HepG2 (cell line): ENCODE data around the gene ZNF324B. TPM values are rescaled to one million over a fixed set of nuclear protein-coding genes. Genes with fewer than 3 reads are reported as not detected.

ENCODE experiments used
- ATAC-seq: fragments of 200-7000 bp; cut with Tn5 transposase; 3 replicates; pipeline ENCODE4 v1.9.1; 2020; ENCODE audit warnings: mild to moderate bottlenecking, moderate library complexity
- BruUV-seq: library from RNA; stranded (reverse); fragments of 400-500 nt; replicated peaks from 2 replicates; lab custom pipeline; 2021; lab: Mats Ljungman, UMichigan
- CTCF ChIA-PET: fragments of 300-600 bp; formaldehyde crosslinking; extraction: SDS; loops from one replicate; lab custom pipeline; 2021; ENCODE audit warnings: low total read pairs, inconsistent platforms, low intra/inter-chr PET ratio; lab: Yijun Ruan, JAX
- POLR2A ChIA-PET: fragments of 350-600 bp; sonication (Branson Sonifier 250); formaldehyde crosslinking; loops from one replicate; lab custom pipeline; 2020; ENCODE audit warnings: antibody characterized with exemption, inconsistent platforms; lab: Yijun Ruan, JAX
- DNase-seq: peaks from one replicate; pipeline ENCODE4 v3.0.0-alpha.2; 2015; ENCODE audit warnings: low spot score
- FAIRE-seq: peaks from 3 replicates; lab custom pipeline; 2011; peaks lifted over from hg19 to GRCh38; lab: Jason Lieb, UNC
- H2AFZ ChIP-seq: one replicate; pipeline ENCODE4 v1.6.1; 2011; ENCODE audit warnings: low read length, inconsistent platforms
- H3K27ac ChIP-seq: fragments of 300-600 bp; 3 replicates; pipeline ENCODE4 v1.8.0; 2011; ENCODE audit warnings: mixed run types, mild to moderate bottlenecking, mixed read lengths, low read length, inconsistent platforms; ENCODE audit not compliant: insufficient read depth; ENCODE audit errors: extremely low read length
- H3K27me3 ChIP-seq, 2 experiments: fragments of 200-600 bp in 1 of 2; 2 replicates in 1 of 2; 3 replicates in 1 of 2; pipeline versions ENCODE4 v1.6.0 to v1.8.0; 2011; ENCODE audit warnings: low read length in 2 of 2, mild to moderate bottlenecking in 2 of 2, moderate library complexity in 2 of 2, inconsistent platforms in 1 of 2; ENCODE audit not compliant: insufficient read depth in 2 of 2, control insufficient read depth in 1 of 2
- H3K36me3 ChIP-seq, 2 experiments: fragments of 200-600 bp in 1 of 2; replicated peaks in 1 of 2; 2 replicates in 1 of 2; 3 replicates in 1 of 2; pipeline versions ENCODE4 v1.5.1 to v1.8.0; 2011; ENCODE audit warnings: low read length in 2 of 2, inconsistent platforms in 1 of 2; ENCODE audit not compliant: insufficient read depth in 2 of 2, control insufficient read depth in 1 of 2
- H3K4me1 ChIP-seq: 2 replicates; pipeline ENCODE4 v1.5.1; 2012; ENCODE audit warnings: low read length, inconsistent platforms; ENCODE audit not compliant: insufficient read depth
- H3K4me2 ChIP-seq: 2 replicates; pipeline ENCODE4 v1.6.0; 2011; ENCODE audit warnings: low read depth, low read length, inconsistent platforms
- H3K4me3 ChIP-seq, 3 experiments: fragments of 200-600 bp in 1 of 3; sonication (generic), shearing (Covaris generic) in 1 of 3; replicated peaks in 1 of 3; 2 replicates each; pipeline ENCODE4 v1.5.1; 2011 to 2016; ENCODE audit warnings: low read length in 3 of 3, inconsistent platforms in 2 of 3, low read depth in 2 of 3, mild to moderate bottlenecking in 2 of 3, control low read depth in 1 of 3, mixed read lengths in 1 of 3; ENCODE audit not compliant: insufficient read depth in 1 of 3
- H3K79me2 ChIP-seq: one replicate; pipeline ENCODE4 v1.6.1; 2011; ENCODE audit warnings: low read length, inconsistent platforms; ENCODE audit not compliant: insufficient read depth
- H3K9ac ChIP-seq: 2 replicates; pipeline ENCODE4 v1.6.0; 2011; ENCODE audit warnings: mild to moderate bottlenecking, low read depth, low read length, inconsistent platforms; ENCODE audit not compliant: insufficient read depth
- H3K9me3 ChIP-seq: 2 replicates; pipeline ENCODE4 v1.5.1; 2012; ENCODE audit warnings: mild to moderate bottlenecking, low read length
- H4K20me1 ChIP-seq: 2 replicates; pipeline ENCODE4 v1.6.0; 2011; ENCODE audit warnings: inconsistent platforms, mild to moderate bottlenecking, low read length, moderate library complexity; ENCODE audit not compliant: insufficient read depth
- HOXA3 ChIP-seq: sonication (generic); formaldehyde crosslinking; IDR thresholded peaks from 2 replicates; pipeline ENCODE4 v1.5.0; 2020; ENCODE audit warnings: missing genetic modification reagents
- NFE2L2 ChIP-seq: fragments of 150-350 bp; IDR thresholded peaks from 2 replicates; pipeline ENCODE4 v1.6.1; 2014; ENCODE audit warnings: low read length
- ZBTB40 ChIP-seq, 2 experiments: fragments of 450-650 bp in 1 of 2; sonication (generic) in 1 of 2; formaldehyde crosslinking in 1 of 2; IDR thresholded peaks; 2 replicates each; pipeline versions ENCODE4 v1.6.1 to v1.8.0; 2016 to 2022; ENCODE audit warnings: antibody characterized with exemption in 1 of 2, mild to moderate bottlenecking in 1 of 2, missing genetic modification reagents in 1 of 2
- ZBTB44 ChIP-seq: sonication (generic); formaldehyde crosslinking; IDR thresholded peaks from 2 replicates; pipeline ENCODE4 v1.4.0; 2020; ENCODE audit warnings: missing genetic modification reagents
- ZNF44 ChIP-seq: sonication (generic); formaldehyde crosslinking; IDR thresholded peaks from 2 replicates; pipeline ENCODE4 v1.5.1; 2020; ENCODE audit warnings: mild to moderate bottlenecking, missing genetic modification reagents
- ZNF451 ChIP-seq: sonication (generic); formaldehyde crosslinking; IDR thresholded peaks from 2 replicates; pipeline ENCODE4 v1.5.0; 2020; ENCODE audit warnings: mild to moderate bottlenecking, missing genetic modification reagents
- ZNF570 ChIP-seq: sonication (generic); formaldehyde crosslinking; IDR thresholded peaks from 2 replicates; pipeline ENCODE4 v1.4.0; 2020; ENCODE audit warnings: mild to moderate bottlenecking, missing genetic modification reagents, borderline replicate concordance
- WGBS: methylation state at CpG from one replicate; pipeline ENCODE4 v1.1.6; 2017; ENCODE audit warnings: low lambda C conversion rate; 5-methylcytosine and 5-hydroxymethylcytosine counted together
- in situ Hi-C: cut with HindIII; loops from 2 replicates; pipeline ENCODE4 v1.10.0; 2017; ENCODE audit warnings: low pct_unique_long_range_greater_than_20kb; ENCODE audit not compliant: extremely low pct_ligation_motif_present
- intact Hi-C: fragments of 100-400 bp; cut with micrococcal nuclease; formaldehyde crosslinking; loops from one replicate; pipeline ENCODE4 v1.10.0; 2022; ENCODE audit not compliant: unreplicated experiment
- polyA plus RNA-seq, 8 experiments: library from polyadenylated mRNA; depleted of rRNA in 3 of 8; stranded (reverse) in 7 of 8; unstranded in 1 of 8; fragments of >200 nt; fragmentation: Illumina TruSeq in 4 of 8; extraction: Trizol in 4 of 8; gene quantifications; 2 replicates each; pipeline versions ENCODE4 v1.2.1 to v1.2.3, GENCODE V29; 2011 to 2016; ENCODE audit warnings: low read depth in 4 of 8, missing spikeins in 1 of 8, mixed read lengths in 1 of 8; ENCODE audit not compliant: insufficient read depth in 1 of 8
- total RNA-seq, 5 experiments: library from RNA; depleted of rRNA; stranded (reverse); fragments of >200 nt; fragmentation: Illumina TruSeq; extraction: Trizol; gene quantifications; 2 replicates each; pipeline ENCODE4 v1.2.3, GENCODE V29; 2016; ENCODE audit warnings: low read depth in 1 of 5

Gene ZNF324B
- total and polyA plus RNA-seq, 2 of the 13 experiments (the other 11 are each of a cell fraction or from before 2014, with no cell fraction given) = 0.53 to 3.0 TPM

GRCh38 chr19:58492265-58492664 lies 40.8 kb downstream of the ZNF324B start:
- no peaks in the 10 kb centered on the region for H3K36me3 ChIP-seq
- 88% methylated on average over 14 of the region's 14 CpGs for WGBS
- POLR2A ChIA-PET = no interaction called here
- in situ Hi-C loops = no loop called here
- no peaks in the 10 kb centered on the region for H3K27me3 ChIP-seq
- no peak overlapping the region for H3K4me3 ChIP-seq
- no peak overlapping the region for H3K4me2 ChIP-seq
- no peak for DNase-seq
- H3K9me3 ChIP-seq = no peaks in the 10 kb centered on the region
- no peaks in the 10 kb centered on the region for H4K20me1 ChIP-seq
- CTCF ChIA-PET = no interaction called here
- H3K9ac ChIP-seq = no peak overlapping the region
- H2AFZ ChIP-seq = no peak overlapping the region
- no peaks in the 10 kb centered on the region for H3K79me2 ChIP-seq
- TF ChIP-seq HOXA3 (CRISPR knock-in tag) (no peak), ZBTB44 (CRISPR knock-in tag) (no peak), ZNF44 (CRISPR knock-in tag) (no peak), ZNF570 (no peak)
- TF ChIP-seq, all 625 proteins: peak for 0
- no TSS peak for BruUV-seq
- ATAC-seq (no peak), FAIRE-seq (no peak)
- peaks cover 7% of the 10 kb centered on the region; the same call in 1 of the 2 replicates for H3K4me1 ChIP-seq
- intact Hi-C loops = no loop called here
- H3K27ac ChIP-seq = no peak overlapping the region

- Histone ChIP-seq H3K27me3 (no peaks in the 10 kb centered on the region; a peak in 1 of 5 replicates), H3K4me2 (peak overlapping the region; percentile 81), H3K4me1 (peaks cover 37% of the 10 kb centered on the region), H3K79me2 (peaks cover 17% of the 10 kb centered on the region), H3K4me3 (peak overlapping the region; percentile 58 to 87 (median 74); a peak in 5 of 6 replicates), H3K27ac (no peak overlapping the region), H2AFZ (no peak overlapping the region), H3K36me3 (no peaks in the 10 kb centered on the region), H4K20me1 (no peaks in the 10 kb centered on the region), H3K9ac (peak overlapping the region; percentile 70), H3K9me3 (no peaks in the 10 kb centered on the region)
- BruUV-seq = no TSS peak
- no peak for ATAC-seq
- CTCF ChIA-PET = no interaction called here
- POLR2A ChIA-PET = no interaction called here
- no peak for DNase-seq
- WGBS = 60% methylated on average over 7 of the region's 8 CpGs
- FAIRE-seq = no peak
- in situ Hi-C loops = no loop called here
- intact Hi-C loops = loop anchor here (2.0 kb wide), 1 partner anchor 21 kb away; the partner anchor contains the start of gene ZBTB45
- TF ChIP-seq NFE2L2 (no peak), ZBTB40 (IDR thresholded peaks at IDR 0.05) (no peak), ZBTB40 (CRISPR knock-in tag; IDR thresholded peaks at IDR 0.05) (0 out of 2 replicates have a peak, but pooled peaks have one; percentile 26), ZNF451 (CRISPR knock-in tag) (no peak)
Observed at GRCh38 chr19:58497634-58498170, 46.3 kb downstream of the ZNF324B start.
